GM12878 (cell line): Measurements from ENCODE around the gene AGBL3. TPM values are rescaled to one million over a fixed set of nuclear protein-coding genes. Genes with fewer than 3 reads are reported as not detected.

ENCODE experiments used
- ATAC-seq: fragments of 200-7000 bp; cut with Tn5 transposase; 3 replicates; pipeline ENCODE4 v1.9.1; 2020; ENCODE audit warnings: mild to moderate bottlenecking, moderate library complexity
- BruUV-seq: library from RNA; stranded (reverse); fragments of 400-500 nt; replicated peaks from 2 replicates; lab custom pipeline; 2021; lab: Mats Ljungman, UMichigan
- CTCF ChIA-PET: fragments of 300-600 bp; sonication (Branson Sonifier 250); formaldehyde crosslinking; extraction: SDS; loops from one replicate; lab custom pipeline; 2021; ENCODE audit warnings: inconsistent platforms; lab: Yijun Ruan, JAX
- POLR2A ChIA-PET: fragments of 350-600 bp; formaldehyde crosslinking; extraction: SDS; loops from one replicate; lab custom pipeline; 2021; ENCODE audit warnings: inconsistent platforms; lab: Charles Lee
- RAD21 ChIA-PET: fragments of 300-600 bp; sonication (Branson Sonifier 250); formaldehyde crosslinking; loops from one replicate; lab custom pipeline; 2023; ENCODE audit warnings: antibody characterized with exemption; ENCODE audit not compliant: unreplicated experiment; lab: Charles Lee
- SMC1A ChIA-PET: fragments of 300-600 bp; sonication (Branson Sonifier 250); formaldehyde crosslinking; loops from one replicate; lab custom pipeline; 2023; ENCODE audit not compliant: unreplicated experiment, uncharacterized antibody; lab: Charles Lee
- DNase-seq: peaks from one replicate; pipeline ENCODE4 v3.0.0-alpha.2; 2011; ENCODE audit warnings: low read depth, low spot score
- FAIRE-seq: peaks from 3 replicates; lab custom pipeline; 2011; peaks lifted over from hg19 to GRCh38; lab: Jason Lieb, UNC
- H2AFZ ChIP-seq: 2 replicates; pipeline ENCODE4 v1.6.0; 2011; ENCODE audit warnings: low read depth, low read length, control low read depth; ENCODE audit not compliant: control insufficient read depth
- H3K27ac ChIP-seq: 2 replicates; pipeline ENCODE4 v1.5.1; 2011; ENCODE audit warnings: control low read depth; ENCODE audit not compliant: control insufficient read depth, insufficient read depth
- H3K27me3 ChIP-seq, 2 experiments: replicated peaks in 1 of 2; 2 replicates each; pipeline versions ENCODE4 v1.6.0 to v1.6.1; 2011; ENCODE audit warnings: low read length in 1 of 2; ENCODE audit not compliant: control insufficient read depth in 2 of 2, insufficient read depth in 2 of 2
- H3K36me3 ChIP-seq, 2 experiments: 2 replicates each; pipeline ENCODE4 v1.5.1; 2011; ENCODE audit warnings: low read length in 1 of 2; ENCODE audit not compliant: control insufficient read depth in 2 of 2, insufficient read depth in 2 of 2
- H3K4me1 ChIP-seq: 2 replicates; pipeline ENCODE4 v1.6.1; 2011; ENCODE audit warnings: mild to moderate bottlenecking, low read length, moderate library complexity, mixed read lengths; ENCODE audit not compliant: control insufficient read depth, insufficient read depth
- H3K4me2 ChIP-seq: 2 replicates; pipeline ENCODE4 v1.6.0; 2011; ENCODE audit warnings: control low read depth; ENCODE audit not compliant: control insufficient read depth, insufficient read depth
- H3K4me3 ChIP-seq: fragments of 200-600 bp; sonication (generic); 2 replicates; pipeline ENCODE4 v1.5.1; 2016
- H3K79me2 ChIP-seq: 2 replicates; pipeline ENCODE4 v1.6.0; 2011; ENCODE audit warnings: low read length; ENCODE audit not compliant: control insufficient read depth, insufficient read depth
- H3K9ac ChIP-seq: 2 replicates; pipeline ENCODE4 v1.8.0; 2011; ENCODE audit warnings: low read length, control low read depth, mixed read lengths; ENCODE audit not compliant: control insufficient read depth, insufficient read depth
- H3K9me3 ChIP-seq: replicated peaks from 3 replicates; pipeline ENCODE4 v1.5.1; 2011; ENCODE audit warnings: mild to moderate bottlenecking, low read length; ENCODE audit not compliant: control insufficient read depth, insufficient read depth
- H4K20me1 ChIP-seq: 2 replicates; pipeline ENCODE4 v1.6.0; 2011; ENCODE audit not compliant: control insufficient read depth, insufficient read depth
- HDAC6 ChIP-seq: fragments of 200-600 bp; sonication (generic); IDR thresholded peaks from one replicate; pipeline ENCODE4 v1.8.0; 2017; ENCODE audit warnings: antibody characterized with exemption; ENCODE audit not compliant: unreplicated experiment
- ZNF207 ChIP-seq: fragments of 450-650 bp; IDR thresholded peaks from 2 replicates; pipeline ENCODE4 v1.6.1; 2014; ENCODE audit warnings: antibody characterized with exemption, mild to moderate bottlenecking, borderline replicate concordance
- in situ Hi-C: fragments of 300-500 bp; cut with MboI; formaldehyde crosslinking; loops from 9 replicates; pipeline ENCODE4 v1.14.3; 2018; ENCODE audit warnings: mixed read lengths
- intact Hi-C: fragments of 100-400 bp; cut with micrococcal nuclease; formaldehyde crosslinking; loops from one replicate; pipeline ENCODE4 v1.14.2; 2022; ENCODE audit not compliant: unreplicated experiment
- polyA plus RNA-seq, 11 experiments: library from polyadenylated mRNA; depleted of rRNA in 4 of 11; unstranded in 6 of 11; stranded (reverse) in 5 of 11; fragments of >200 nt; fragmentation: Nextera tagmentation in 4 of 11; fragmentation: Illumina TruSeq in 1 of 11; extraction: Ambion mirVana in 4 of 11; extraction: Trizol in 1 of 11; gene quantifications; 1 replicate in 1 of 11; 2 replicates in 10 of 11; pipeline versions ENCODE4 v1.2.1 to v1.2.3, GENCODE V29; 2011 to 2016; ENCODE audit warnings: inconsistent platforms in 2 of 11, missing spikeins in 2 of 11, low read depth in 1 of 11
- total RNA-seq, 4 experiments: library from RNA; depleted of rRNA in 3 of 4; stranded (reverse); fragments of >200 nt in 3 of 4; fragmentation: Illumina TruSeq in 1 of 4; extraction: Trizol in 1 of 4; gene quantifications; 2 replicates each; pipeline versions ENCODE4 v1.2.1 to v1.2.3, GENCODE V29; 2013 to 2021
- TF ChIP-seq, protein P1 (sequence below): fragments of 450-650 bp; IDR thresholded peaks from 2 replicates; pipeline ENCODE4 v1.6.1; 2016; ENCODE audit warnings: mild to moderate bottlenecking
- TF ChIP-seq, protein P2 (sequence below): fragments of 150-350 bp; IDR thresholded peaks from 2 replicates; pipeline ENCODE4 v1.6.1; 2014; ENCODE audit warnings: mild to moderate bottlenecking, low read depth, low read length
- TF ChIP-seq, protein P3 (sequence below), 3 experiments: IDR thresholded peaks in 2 of 3; conservative IDR thresholded peaks in 1 of 3; 2 replicates each; pipeline ENCODE4 v1.5.1; 2011; ENCODE audit warnings: low read depth in 3 of 3, low read length in 3 of 3, mild to moderate bottlenecking in 3 of 3, control low read depth in 2 of 3, moderate library complexity in 2 of 3, inconsistent platforms in 1 of 3, mixed read lengths in 1 of 3; ENCODE audit not compliant: control insufficient read depth in 2 of 3, insufficient read depth in 1 of 3; ENCODE audit errors: extremely low read depth in 1 of 3

The AGBL3 gene
- total and polyA plus RNA-seq, 10 of the 15 experiments (the other 5 are each of a cell fraction or from before 2014, with no cell fraction given) = 0.82 to 12.4 (median 3.7) TPM

DNA sequence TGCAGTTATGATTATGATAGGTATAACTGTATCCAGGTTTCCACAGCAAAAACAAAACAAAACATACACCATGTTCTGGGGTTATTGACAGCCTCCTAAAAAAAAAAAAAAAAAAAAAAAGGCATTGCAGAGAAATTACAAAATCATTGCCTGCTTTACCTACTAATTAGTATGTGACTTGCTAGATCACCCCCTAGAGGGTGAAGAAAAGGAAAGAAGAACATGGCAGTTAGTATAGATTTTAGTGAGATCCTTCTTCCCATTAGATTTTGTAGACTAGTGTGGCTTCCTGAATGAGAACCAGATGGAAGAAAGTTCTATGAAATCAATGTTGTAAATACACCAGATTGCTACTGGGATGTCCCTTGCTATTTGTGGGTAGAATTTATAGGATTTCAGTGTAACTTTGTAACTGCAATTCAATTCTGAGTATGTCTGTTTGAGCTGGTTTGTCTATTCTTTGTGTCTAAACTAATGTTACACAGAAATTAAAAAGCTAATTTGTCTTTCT is 24.0 kb upstream of the AGBL3 start:
- ChIA-PET POLR2A (no interaction called here), CTCF (interaction anchor here (0.5 to 1.3 kb wide), 3 partner anchors 25 to 284 kb away, joined by 3 read pairs; no protein-coding TSS in a partner anchor), SMC1A (interaction anchor here (0.8 to 1.3 kb wide), 4 partner anchors 9 to 240 kb away, joined by 3 to 5 read pairs (median 4); no protein-coding TSS in a partner anchor), RAD21 (interaction anchor here (0.6 to 1.4 kb wide), 4 partner anchors 9 to 207 kb away, joined by 3 read pairs; partner anchors contain the start of gene TMEM140)
- H2AFZ ChIP-seq = no peak overlapping the region
- no peak overlapping the region for H3K9ac ChIP-seq
- H3K79me2 ChIP-seq = no peaks in the 10 kb centered on the region
- TF ChIP-seq, protein P1, sequence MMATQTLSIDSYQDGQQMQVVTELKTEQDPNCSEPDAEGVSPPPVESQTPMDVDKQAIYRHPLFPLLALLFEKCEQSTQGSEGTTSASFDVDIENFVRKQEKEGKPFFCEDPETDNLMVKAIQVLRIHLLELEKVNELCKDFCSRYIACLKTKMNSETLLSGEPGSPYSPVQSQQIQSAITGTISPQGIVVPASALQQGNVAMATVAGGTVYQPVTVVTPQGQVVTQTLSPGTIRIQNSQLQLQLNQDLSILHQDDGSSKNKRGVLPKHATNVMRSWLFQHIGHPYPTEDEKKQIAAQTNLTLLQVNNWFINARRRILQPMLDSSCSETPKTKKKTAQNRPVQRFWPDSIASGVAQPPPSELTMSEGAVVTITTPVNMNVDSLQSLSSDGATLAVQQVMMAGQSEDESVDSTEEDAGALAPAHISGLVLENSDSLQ = peak; percentile 29; the same call in 1 of the 2 replicates
- TF ChIP-seq, protein P2, sequence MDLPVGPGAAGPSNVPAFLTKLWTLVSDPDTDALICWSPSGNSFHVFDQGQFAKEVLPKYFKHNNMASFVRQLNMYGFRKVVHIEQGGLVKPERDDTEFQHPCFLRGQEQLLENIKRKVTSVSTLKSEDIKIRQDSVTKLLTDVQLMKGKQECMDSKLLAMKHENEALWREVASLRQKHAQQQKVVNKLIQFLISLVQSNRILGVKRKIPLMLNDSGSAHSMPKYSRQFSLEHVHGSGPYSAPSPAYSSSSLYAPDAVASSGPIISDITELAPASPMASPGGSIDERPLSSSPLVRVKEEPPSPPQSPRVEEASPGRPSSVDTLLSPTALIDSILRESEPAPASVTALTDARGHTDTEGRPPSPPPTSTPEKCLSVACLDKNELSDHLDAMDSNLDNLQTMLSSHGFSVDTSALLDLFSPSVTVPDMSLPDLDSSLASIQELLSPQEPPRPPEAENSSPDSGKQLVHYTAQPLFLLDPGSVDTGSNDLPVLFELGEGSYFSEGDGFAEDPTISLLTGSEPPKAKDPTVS = no peak
- no peak for TF ChIP-seq HDAC6
- TF ChIP-seq, protein P3, sequence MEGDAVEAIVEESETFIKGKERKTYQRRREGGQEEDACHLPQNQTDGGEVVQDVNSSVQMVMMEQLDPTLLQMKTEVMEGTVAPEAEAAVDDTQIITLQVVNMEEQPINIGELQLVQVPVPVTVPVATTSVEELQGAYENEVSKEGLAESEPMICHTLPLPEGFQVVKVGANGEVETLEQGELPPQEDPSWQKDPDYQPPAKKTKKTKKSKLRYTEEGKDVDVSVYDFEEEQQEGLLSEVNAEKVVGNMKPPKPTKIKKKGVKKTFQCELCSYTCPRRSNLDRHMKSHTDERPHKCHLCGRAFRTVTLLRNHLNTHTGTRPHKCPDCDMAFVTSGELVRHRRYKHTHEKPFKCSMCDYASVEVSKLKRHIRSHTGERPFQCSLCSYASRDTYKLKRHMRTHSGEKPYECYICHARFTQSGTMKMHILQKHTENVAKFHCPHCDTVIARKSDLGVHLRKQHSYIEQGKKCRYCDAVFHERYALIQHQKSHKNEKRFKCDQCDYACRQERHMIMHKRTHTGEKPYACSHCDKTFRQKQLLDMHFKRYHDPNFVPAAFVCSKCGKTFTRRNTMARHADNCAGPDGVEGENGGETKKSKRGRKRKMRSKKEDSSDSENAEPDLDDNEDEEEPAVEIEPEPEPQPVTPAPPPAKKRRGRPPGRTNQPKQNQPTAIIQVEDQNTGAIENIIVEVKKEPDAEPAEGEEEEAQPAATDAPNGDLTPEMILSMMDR (IDR thresholded peaks at IDR 0.05 in 2 of 3, conservative IDR thresholded peaks at IDR 0.05 in 1 of 3; ENCODE audit: control insufficient read depth in 2 of 3, extremely low read depth in 1 of 3, insufficient read depth in 1 of 3, low read depth in 3 of 3, low read length in 3 of 3) = 0 out of 6 replicates have a peak, but pooled peaks of 1 of the 3 experiments have one; percentile 4
- TF ChIP-seq ZNF207 = no peak
- no peaks in the 10 kb centered on the region for H3K9me3 ChIP-seq
- no TSS peak for BruUV-seq
- intact Hi-C loops = no loop called here
- no peaks in the 10 kb centered on the region for H3K4me1 ChIP-seq
- in situ Hi-C loops = no loop called here
- H3K4me3 ChIP-seq = no peak overlapping the region
- no peak for FAIRE-seq
- no peak overlapping the region for H3K27ac ChIP-seq
- no peak for DNase-seq
- no peak for ATAC-seq
- H3K36me3 ChIP-seq = no peaks in the 10 kb centered on the region
- no peak overlapping the region for H3K4me2 ChIP-seq
- no peaks in the 10 kb centered on the region for H4K20me1 ChIP-seq
- no peaks in the 10 kb centered on the region; a peak in 1 of 4 replicates for H3K27me3 ChIP-seq
